GM18520 (cell line): Measurements from ENCODE around the gene WDR76.

Source experiments
- ATAC-seq: cut with Tn5 transposase; IDR thresholded peaks from one replicate; pipeline ENCODE4 v1.9.1; 2021; ENCODE audit not compliant: unreplicated experiment

The WDR76 gene

GRCh38 chr15:43873651-43874050, 46.8 kb downstream of the WDR76 start:
- no peak for ATAC-seq

- ATAC-seq, result no peak
These were observed 50.1 kb downstream of the WDR76 start for GRCh38 chr15:43876872-43877271.

GRCh38 chr15:43877371-43877770, 50.6 kb downstream of the WDR76 start:
- no peak for ATAC-seq

GRCh38 chr15:43878446-43878845, 51.6 kb downstream of the WDR76 start:
- ATAC-seq, result no peak

- ATAC-seq, result no peak
These were observed 52.9 kb downstream of the WDR76 start for GRCh38 chr15:43879386-43880355.

- no peak for ATAC-seq
These were observed 53.8 kb downstream of the WDR76 start for GRCh38 chr15:43880406-43881194.

GRCh38 chr15:43881245-43881644, 54.4 kb downstream of the WDR76 start:
- ATAC-seq, result no peak

GRCh38 chr15:43881944-43882343, 55.1 kb downstream of the WDR76 start:
- ATAC-seq, result no peak

- no peak for ATAC-seq
These were observed 56.8 kb downstream of the WDR76 start for GRCh38 chr15:43883571-43883970.

- no peak for ATAC-seq
These were observed 59.8 kb downstream of the WDR76 start for GRCh38 chr15:43886558-43886957.

GRCh38 chr15:43887901-43888300, 61.1 kb downstream of the WDR76 start:
- ATAC-seq, result no peak

GRCh38 chr15:43889042-43889441, 62.2 kb downstream of the WDR76 start:
- ATAC-seq, result no peak

- ATAC-seq, result no peak
These were observed 67.2 kb downstream of the WDR76 start for GRCh38 chr15:43893956-43894355.

GRCh38 chr15:43895586-43895985, 68.8 kb downstream of the WDR76 start:
- ATAC-seq, result no peak

GRCh38 chr15:43896543-43896942, 69.7 kb downstream of the WDR76 start:
- no peak for ATAC-seq

GRCh38 chr15:43898891-43899290, 72.1 kb downstream of the WDR76 start:
- ATAC-seq, result no peak

- ATAC-seq, result no peak
These were observed 73.1 kb downstream of the WDR76 start for GRCh38 chr15:43899928-43900327.

GRCh38 chr15:43900996-43901395, 74.2 kb downstream of the WDR76 start:
- ATAC-seq, result no peak

- no peak for ATAC-seq
These were observed 74.7 kb downstream of the WDR76 start for GRCh38 chr15:43901495-43901894.

GRCh38 chr15:43903864-43904290, 77.1 kb downstream of the WDR76 start:
- ATAC-seq, result no peak

- ATAC-seq, result no peak
These were observed 79.0 kb downstream of the WDR76 start for GRCh38 chr15:43905755-43906154.

GRCh38 chr15:43908516-43909050, 81.8 kb downstream of the WDR76 start:
- ATAC-seq, result no peak
